GM23248 (cell line): Measurements from ENCODE around the gene HAND2. TPM values are rescaled to one million over a fixed set of nuclear protein-coding genes. Genes with fewer than 3 reads are reported as not detected.

Experiments
- DNase-seq: peaks from one replicate; pipeline ENCODE4 v3.0.0-alpha.2; 2015
- H2AFZ ChIP-seq: fragments of 200-600 bp; sonication (generic); 2 replicates; pipeline ENCODE4 v1.6.1; 2016; ENCODE audit warnings: antibody characterized with exemption
- H3F3A ChIP-seq: fragments of 200-600 bp; sonication (generic); 2 replicates; pipeline ENCODE4 v1.6.1; 2016; ENCODE audit warnings: mild to moderate bottlenecking, antibody characterized with exemption, mixed run types; ENCODE audit not compliant: insufficient read depth
- H3K27ac ChIP-seq: fragments of 200-600 bp; sonication (generic); 2 replicates; pipeline ENCODE4 v1.5.1; 2016; ENCODE audit warnings: mild to moderate bottlenecking
- H3K27me3 ChIP-seq: fragments of 200-600 bp; sonication (generic); replicated peaks from 2 replicates; pipeline ENCODE4 v1.6.1; 2016; ENCODE audit warnings: mild to moderate bottlenecking; ENCODE audit not compliant: insufficient read depth
- H3K36me3 ChIP-seq: fragments of 200-600 bp; sonication (generic); 2 replicates; pipeline ENCODE4 v1.6.1; 2016; ENCODE audit warnings: low read depth, mild to moderate bottlenecking
- H3K4me1 ChIP-seq: fragments of 200-600 bp; sonication (generic); 2 replicates; pipeline ENCODE4 v1.6.1; 2016; ENCODE audit warnings: mild to moderate bottlenecking; ENCODE audit not compliant: insufficient read depth
- H3K4me2 ChIP-seq: fragments of 200-600 bp; sonication (generic); one replicate; pipeline ENCODE4 v1.6.1; 2016; ENCODE audit warnings: mild to moderate bottlenecking; ENCODE audit not compliant: unreplicated experiment
- H3K4me3 ChIP-seq: fragments of 200-600 bp; sonication (generic); 2 replicates; pipeline ENCODE4 v1.5.1; 2016; ENCODE audit warnings: mild to moderate bottlenecking
- H3K79me2 ChIP-seq: fragments of 200-600 bp; sonication (generic); 2 replicates; pipeline ENCODE4 v1.6.1; 2016; ENCODE audit warnings: mild to moderate bottlenecking; ENCODE audit not compliant: insufficient read depth
- H3K9ac ChIP-seq: fragments of 200-600 bp; sonication (generic); 2 replicates; pipeline ENCODE4 v1.6.1; 2016; ENCODE audit warnings: mild to moderate bottlenecking
- H3K9me2 ChIP-seq: fragments of 200-600 bp; sonication (generic); 2 replicates; pipeline ENCODE4 v1.6.1; 2016; ENCODE audit warnings: mixed run types, mild to moderate bottlenecking, moderate library complexity; ENCODE audit not compliant: insufficient read depth
- H3K9me3 ChIP-seq: fragments of 200-600 bp; sonication (generic); one replicate; pipeline ENCODE4 v1.6.1; 2017; ENCODE audit warnings: low read depth
- H4K20me1 ChIP-seq: fragments of 200-600 bp; sonication (generic); 2 replicates; pipeline ENCODE4 v1.6.0; 2016; ENCODE audit not compliant: insufficient read depth
- EZH2 ChIP-seq: fragments of 200-600 bp; sonication (generic); IDR thresholded peaks from 2 replicates; pipeline ENCODE4 v1.6.1; 2018; ENCODE audit warnings: antibody characterized with exemption, mild to moderate bottlenecking; ENCODE audit not compliant: insufficient read depth, poor library complexity, severe bottlenecking
- EZH2phosphoT487 ChIP-seq: fragments of 200-600 bp; sonication (generic); IDR thresholded peaks from 2 replicates; pipeline ENCODE4 v1.6.1; 2018; ENCODE audit warnings: antibody characterized with exemption, moderate library complexity, mild to moderate bottlenecking, low read depth; ENCODE audit not compliant: insufficient read depth
- WGBS, 2 experiments: methylation state at CpG; one replicate each; pipeline ENCODE4 v1.1.6; 2015 to 2017; ENCODE audit warnings: low lambda C conversion rate in 2 of 2, low coverage in 1 of 2; ENCODE audit errors: missing lambda C conversion rate in 2 of 2; 5-methylcytosine and 5-hydroxymethylcytosine counted together
- in situ Hi-C: fragments of 300-500 bp; cut with MboI; formaldehyde crosslinking; loops from 2 replicates; pipeline ENCODE4 v1.15.0; 2020
- polyA plus RNA-seq: library from polyadenylated mRNA; unstranded; fragments of >200 nt; fragmentation: Nextera tagmentation; extraction: Ambion mirVana; gene quantifications from 2 replicates; pipeline ENCODE4 v1.2.1, GENCODE V29; 2016
- total RNA-seq: library from RNA; depleted of rRNA; stranded (reverse); fragments of >200 nt; shearing (Covaris generic); gene quantifications from 2 replicates; pipeline ENCODE4 v1.2.3, GENCODE V29; 2014

Gene HAND2
- total and polyA plus RNA-seq, 2 experiments from 2014 or later: 11.2 to 19.3 TPM

DNA sequence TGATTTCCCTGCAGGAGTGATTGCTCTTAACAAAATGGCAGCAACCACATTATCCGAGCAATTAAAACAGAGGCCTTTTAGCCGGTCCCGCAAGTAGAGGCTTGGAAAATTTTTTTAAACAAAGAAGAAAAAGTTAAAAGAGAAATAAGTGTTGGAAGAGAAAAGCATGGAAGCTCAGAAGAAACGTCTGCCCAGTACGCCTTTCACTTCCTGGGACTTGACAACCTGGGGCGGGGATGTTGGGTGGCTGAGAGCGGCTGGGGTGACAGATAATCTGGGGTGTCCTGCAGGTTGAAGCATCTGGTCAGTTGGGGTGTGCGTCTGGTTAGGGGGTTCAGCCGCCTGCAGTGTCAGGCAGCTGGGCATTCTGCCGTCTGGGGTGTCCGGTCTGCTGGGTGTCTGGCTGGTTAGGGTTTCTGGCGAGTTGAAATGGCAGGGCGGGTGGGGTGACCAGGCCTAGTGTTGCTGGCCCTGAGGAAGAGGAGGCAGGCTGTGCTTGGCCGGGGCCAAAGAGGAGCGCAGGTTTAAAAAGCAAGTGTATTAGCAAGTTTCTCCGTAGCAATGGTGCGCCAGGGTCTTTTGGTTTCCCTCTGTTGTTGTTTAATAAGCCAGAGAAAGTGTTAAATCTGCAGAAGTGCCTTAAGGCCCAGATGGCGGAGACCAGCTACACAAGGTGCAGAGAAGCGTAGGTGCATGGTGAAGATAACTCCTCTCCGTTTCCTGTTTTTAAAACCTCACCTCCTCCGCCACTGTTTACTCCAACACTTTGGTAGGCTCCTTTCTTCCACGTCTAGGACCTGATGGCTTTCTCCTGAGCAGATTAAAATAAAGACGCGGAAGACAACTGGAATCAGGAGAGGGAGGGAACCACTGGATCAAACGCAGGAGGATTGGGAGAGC lies 5.6 kb downstream of the HAND2 start:
- peak overlapping the region; percentile 97 for H3K4me3 ChIP-seq
- peak overlapping the region; percentile 98 for H3K9ac ChIP-seq
- peak overlapping the region; percentile 100 for H3K27ac ChIP-seq

GRCh38 chr4:173522951-173523395 lies 7.1 kb downstream of the HAND2 start:
- no peaks in the 10 kb centered on the region for H4K20me1 ChIP-seq
- in situ Hi-C loops: loop anchor here (10.0 to 25.0 kb wide), 2 partner anchors 632 to 789 kb away; no protein-coding TSS in a partner anchor
- 6 to 10% methylated on average over 21 of the region's 21 CpGs for WGBS, 2 experiments
- H3K9me3 ChIP-seq: no peaks in the 10 kb centered on the region
- H3K36me3 ChIP-seq: no peaks in the 10 kb centered on the region
- TF ChIP-seq EZH2: no peak
- no peak for TF ChIP-seq EZH2phosphoT487
- DNase-seq: peak; percentile 76
- H3K27me3 ChIP-seq: no peaks in the 10 kb centered on the region
- peaks cover 45% of the 10 kb centered on the region for H3K4me1 ChIP-seq
- no peaks in the 10 kb centered on the region for H3K9me2 ChIP-seq
- peak overlapping the region; percentile 97 for H3K4me2 ChIP-seq
- peak overlapping the region; percentile 90 for H2AFZ ChIP-seq
- H3K79me2 ChIP-seq: peaks cover 48% of the 10 kb centered on the region
- peak overlapping the region; percentile 98 for H3K9ac ChIP-seq
- H3K27ac ChIP-seq: peak overlapping the region; percentile 100
- peak overlapping the region; percentile 97 for H3K4me3 ChIP-seq
- H3F3A ChIP-seq: peaks cover 42% of the 10 kb centered on the region

More for the DNA sequence above, 5.6 kb downstream of the HAND2 start:
- TF ChIP-seq EZH2 (no peak), EZH2phosphoT487 (no peak)
- Histone ChIP-seq H3K27me3 (no peaks in the 10 kb centered on the region), H3K9me2 (no peaks in the 10 kb centered on the region), H2AFZ (peak overlapping the region; percentile 90), H3K4me1 (peaks cover 41% of the 10 kb centered on the region), H4K20me1 (no peaks in the 10 kb centered on the region), H3K4me2 (peak overlapping the region; percentile 97), H3K9me3 (no peaks in the 10 kb centered on the region), H3F3A (peaks cover 42% of the 10 kb centered on the region), H3K36me3 (no peaks in the 10 kb centered on the region), H3K79me2 (peaks cover 60% of the 10 kb centered on the region)
- no peak for DNase-seq
- 42 to 47% methylated on average over 25 of the region's 25 CpGs for WGBS, 2 experiments
- in situ Hi-C loops: loop anchor here (10.0 to 25.0 kb wide), 2 partner anchors 630 to 788 kb away; no protein-coding TSS in a partner anchor

DNA sequence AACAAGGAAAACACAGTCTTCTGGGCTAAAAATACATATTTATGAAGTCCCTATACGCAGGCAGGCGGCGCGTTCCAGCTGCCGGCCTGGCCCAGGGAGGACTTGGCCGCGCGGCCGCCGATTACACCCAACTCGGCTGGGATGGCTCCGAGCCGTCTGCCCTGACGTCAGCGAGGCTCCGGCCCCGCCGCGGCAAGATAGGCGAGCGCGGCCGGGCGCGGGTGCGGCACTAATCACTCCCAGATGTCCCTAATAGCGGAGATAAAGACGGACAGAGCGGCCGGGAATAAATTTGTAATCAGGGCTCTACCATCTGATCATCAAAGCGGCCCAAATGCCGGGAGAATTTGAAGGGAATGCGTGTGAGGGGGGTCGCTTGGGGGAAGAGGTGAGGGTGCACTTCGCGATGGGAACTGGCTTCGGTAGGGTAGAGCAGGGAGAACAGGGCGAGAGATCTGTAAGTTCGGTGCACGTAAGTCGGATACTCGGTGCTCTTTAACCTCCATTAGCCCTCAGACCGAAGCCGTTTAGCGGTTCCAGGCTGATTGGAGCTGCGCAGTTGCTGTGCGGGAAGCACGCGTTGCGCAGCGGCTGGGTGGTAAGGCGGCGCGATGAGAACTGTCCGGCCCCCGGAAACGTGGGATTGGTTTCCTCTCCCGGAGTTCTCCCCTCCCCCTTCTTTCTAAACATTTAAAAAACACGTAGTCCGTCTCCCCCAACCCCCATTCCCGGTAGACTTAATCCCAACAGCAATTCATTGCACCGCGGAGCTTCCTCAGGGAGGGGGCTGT lies 7.7 kb downstream of the HAND2 start:
- Histone ChIP-seq H3K9me3 (no peaks in the 10 kb centered on the region), H3K4me2 (peak overlapping the region; percentile 97), H4K20me1 (no peaks in the 10 kb centered on the region), H3K4me1 (peaks cover 45% of the 10 kb centered on the region), H3K79me2 (peaks cover 41% of the 10 kb centered on the region), H3K4me3 (peak overlapping the region; percentile 97), H3K27me3 (no peaks in the 10 kb centered on the region), H2AFZ (peak overlapping the region; percentile 90), H3K9ac (peak overlapping the region; percentile 98), H3K27ac (peak overlapping the region; percentile 100), H3K9me2 (no peaks in the 10 kb centered on the region), H3K36me3 (no peaks in the 10 kb centered on the region), H3F3A (peaks cover 42% of the 10 kb centered on the region)
- peak; percentile 99 for DNase-seq
- in situ Hi-C loops: loop anchor here (10.0 to 25.0 kb wide), 2 partner anchors 632 to 790 kb away; no protein-coding TSS in a partner anchor
- 1% methylated on average over 63 of the region's 63 CpGs for WGBS, 2 experiments
- TF ChIP-seq EZH2 (no peak), EZH2phosphoT487 (no peak)
